SK-N-MC (cell line): ENCODE results near the gene NANOS3.

Experiments used
- DNase-seq: peaks from one replicate; pipeline ENCODE4 v3.0.0-alpha.2; 2011; ENCODE audit warnings: low read depth, low spot score
- H3K27ac ChIP-seq: fragments of 200-600 bp; sonication (generic); 2 replicates; pipeline ENCODE4 v1.5.1; 2016; ENCODE audit warnings: mixed run types
- H3K36me3 ChIP-seq: fragments of 200-600 bp; sonication (generic); 2 replicates; pipeline ENCODE4 v1.6.1; 2017; ENCODE audit warnings: antibody characterized with exemption, low read length, mixed read lengths; ENCODE audit not compliant: insufficient read depth
- H3K4me3 ChIP-seq: fragments of 200-600 bp; sonication (generic); 2 replicates; pipeline ENCODE4 v1.5.1; 2016
- H3K9ac ChIP-seq: fragments of 200-600 bp; sonication (generic); 2 replicates; pipeline ENCODE4 v1.8.0; 2017; ENCODE audit warnings: mixed run types, mixed read lengths; ENCODE audit not compliant: insufficient read length
- H3K9me3 ChIP-seq: fragments of 200-600 bp; sonication (generic); 2 replicates; pipeline ENCODE4 v1.6.1; 2017; ENCODE audit warnings: low read depth, mild to moderate bottlenecking, antibody characterized with exemption, low read length, moderate library complexity, mixed read lengths
- EZH2 ChIP-seq: fragments of 200-600 bp; sonication (generic); IDR thresholded peaks from one replicate; pipeline ENCODE4 v1.6.1; 2017; ENCODE audit warnings: antibody characterized with exemption
- FOXP2 ChIP-seq: optimal IDR thresholded peaks from 2 replicates; pipeline ENCODE3; 2011; ENCODE audit warnings: mild to moderate bottlenecking, moderate library complexity; ENCODE audit not compliant: insufficient read depth; ENCODE audit errors: extremely low read length, control extremely low read depth
- POLR2AphosphoS5 ChIP-seq: IDR thresholded peaks from 2 replicates; pipeline ENCODE4 v1.6.1; 2012; ENCODE audit warnings: mild to moderate bottlenecking, low read depth, low read length, borderline replicate concordance

Gene NANOS3

DNA sequence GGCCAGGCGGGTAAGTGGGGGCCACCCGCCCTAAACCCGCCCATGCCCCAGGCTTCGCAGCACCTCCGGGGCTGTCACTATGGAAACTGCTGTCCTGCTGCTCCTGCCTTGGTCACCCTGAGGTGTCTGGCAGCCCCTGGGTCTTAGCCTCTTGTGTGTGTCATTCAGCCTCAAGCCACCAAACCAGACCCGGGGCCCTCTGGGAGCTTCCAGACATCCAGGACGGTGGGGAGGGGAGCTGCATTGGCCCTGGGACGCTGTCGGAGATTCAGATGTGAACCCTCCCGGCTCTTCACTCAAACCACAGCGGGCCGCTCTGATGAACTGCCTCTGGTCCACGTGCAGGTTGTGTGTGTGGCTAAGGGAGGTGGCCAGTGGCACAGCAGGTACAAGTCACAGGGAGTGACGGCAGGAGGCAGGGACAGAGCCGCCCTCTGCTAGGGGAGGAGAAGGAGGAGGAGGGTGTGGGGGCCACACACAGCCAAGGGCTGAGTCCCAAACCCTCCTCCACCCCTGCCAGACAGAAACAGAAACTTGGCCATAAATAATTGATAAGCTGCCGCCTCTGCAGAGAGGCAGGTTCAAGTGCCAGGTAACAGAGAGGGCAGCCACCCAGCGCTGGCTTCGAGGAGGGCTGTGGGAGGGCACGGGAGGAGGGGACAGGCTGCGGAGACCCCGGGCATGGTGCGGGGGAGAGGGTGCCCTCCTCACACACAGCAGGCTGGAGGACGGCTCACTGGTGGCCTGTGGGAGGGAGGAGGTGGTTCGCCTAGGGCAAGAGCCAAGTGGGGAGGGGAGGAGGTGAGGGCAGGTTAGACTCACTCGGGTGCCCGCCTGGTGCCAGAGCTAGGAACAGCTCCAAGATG lies 8.0 kb downstream of the NANOS3 start:
- H3K9me3 ChIP-seq = no peaks in the 10 kb centered on the region
- no peak overlapping the region for H3K9ac ChIP-seq
- H3K27ac ChIP-seq = no peak overlapping the region
- DNase-seq = no peak
- TF ChIP-seq POLR2AphosphoS5 (no peak), EZH2 (no peak), FOXP2 (no peak)
- H3K4me3 ChIP-seq = no peak overlapping the region
- H3K36me3 ChIP-seq = no peaks in the 10 kb centered on the region

DNA sequence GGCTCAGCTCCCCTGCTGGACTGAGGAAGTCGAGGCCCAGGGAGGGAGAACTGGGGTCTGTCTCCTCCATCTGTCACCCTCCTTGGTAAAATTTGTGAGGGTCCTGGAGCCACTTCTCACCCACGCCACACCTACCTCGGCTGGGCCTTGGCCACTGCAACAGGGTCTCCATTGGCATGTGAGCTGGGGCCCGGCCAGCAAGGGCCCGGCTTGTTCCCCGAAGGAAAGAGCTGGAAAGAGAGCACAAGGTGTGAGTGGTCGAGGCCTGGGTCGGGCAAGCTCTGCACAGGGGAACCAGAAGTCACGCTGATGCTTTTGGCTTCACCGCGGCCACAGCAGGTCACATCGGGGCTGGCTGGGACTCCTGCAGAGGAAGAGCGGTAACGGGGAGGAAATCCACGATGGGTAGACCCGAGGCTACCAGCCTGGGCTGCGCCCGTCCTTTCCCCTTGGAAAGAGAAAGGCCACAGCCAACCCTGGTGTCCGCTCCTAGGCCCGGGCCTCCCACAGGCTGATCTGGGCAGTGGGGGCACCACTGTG lies 9.0 kb downstream of the NANOS3 start:
- Histone ChIP-seq H3K4me3 (no peak overlapping the region), H3K9ac (no peak overlapping the region), H3K9me3 (no peaks in the 10 kb centered on the region), H3K36me3 (no peaks in the 10 kb centered on the region), H3K27ac (no peak overlapping the region)
- no peak for TF ChIP-seq EZH2
- no peak for TF ChIP-seq POLR2AphosphoS5
- TF ChIP-seq FOXP2 = no peak
- no peak for DNase-seq

DNA sequence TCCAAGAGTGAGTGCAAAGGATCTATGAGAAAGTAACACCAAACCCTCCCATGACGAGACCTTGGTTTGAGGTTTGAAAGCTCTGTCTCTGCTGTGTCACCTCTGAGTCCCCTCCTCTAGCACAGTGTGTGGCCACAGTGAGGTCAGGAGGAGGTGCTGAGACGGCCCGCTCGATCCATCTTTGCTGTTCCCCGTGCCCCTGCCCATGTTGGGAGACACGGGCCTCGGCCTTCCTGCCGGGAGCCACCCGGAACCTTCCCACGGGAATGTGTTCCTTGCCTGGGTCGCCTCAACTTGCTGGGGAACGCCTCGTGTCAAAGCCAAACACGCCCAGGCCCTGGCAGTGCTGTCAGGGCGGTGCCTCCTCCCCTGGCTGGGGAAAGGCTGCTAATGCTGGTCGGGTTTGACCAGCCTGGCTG lies 10.1 kb downstream of the NANOS3 start:
- DNase-seq = no peak
- H3K9ac ChIP-seq = no peak overlapping the region
- H3K4me3 ChIP-seq = no peak overlapping the region
- no peaks in the 10 kb centered on the region for H3K36me3 ChIP-seq
- H3K9me3 ChIP-seq = no peaks in the 10 kb centered on the region
- TF ChIP-seq POLR2AphosphoS5 (no peak), EZH2 (no peak), FOXP2 (no peak)
- H3K27ac ChIP-seq = no peak overlapping the region

GRCh38 chr19:13887517-13887916 lies 10.6 kb downstream of the NANOS3 start:
- TF ChIP-seq POLR2AphosphoS5 (no peak), FOXP2 (no peak), EZH2 (no peak)
- no peaks in the 10 kb centered on the region for H3K9me3 ChIP-seq
- no peaks in the 10 kb centered on the region for H3K36me3 ChIP-seq
- no peak overlapping the region for H3K4me3 ChIP-seq
- no peak overlapping the region for H3K9ac ChIP-seq
- no peak for DNase-seq
- H3K27ac ChIP-seq = no peak overlapping the region

GRCh38 chr19:13888281-13888680 lies 11.3 kb downstream of the NANOS3 start:
- TF ChIP-seq FOXP2 (no peak), POLR2AphosphoS5 (no peak), EZH2 (no peak)
- no peaks in the 10 kb centered on the region for H3K36me3 ChIP-seq
- no peak overlapping the region for H3K9ac ChIP-seq
- no peak overlapping the region for H3K4me3 ChIP-seq
- DNase-seq = no peak
- no peak overlapping the region for H3K27ac ChIP-seq
- H3K9me3 ChIP-seq = no peaks in the 10 kb centered on the region

DNA sequence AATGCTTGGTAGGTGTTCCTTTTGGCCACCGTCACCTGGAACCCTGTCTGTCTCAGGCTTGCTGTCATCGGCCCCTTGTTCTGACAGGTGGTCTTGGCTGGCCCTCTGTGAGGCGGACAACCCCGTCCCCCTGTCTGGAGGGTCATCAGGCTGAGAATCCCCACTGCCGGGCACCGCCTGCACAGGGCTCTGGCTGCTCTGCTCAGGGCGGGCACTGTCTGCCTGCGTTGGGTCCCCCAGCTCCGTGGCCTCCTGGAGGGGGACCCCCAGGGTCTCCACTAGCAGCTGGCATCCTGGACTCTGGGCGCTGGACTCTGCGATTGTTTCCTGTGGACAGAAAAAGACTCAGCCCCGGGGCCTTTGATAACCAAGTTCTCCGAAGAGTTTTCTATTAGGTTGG lies 13.2 kb downstream of the NANOS3 start:
- no peak for DNase-seq
- H3K9me3 ChIP-seq = no peaks in the 10 kb centered on the region
- H3K9ac ChIP-seq = no peak overlapping the region
- H3K36me3 ChIP-seq = no peaks in the 10 kb centered on the region
- no peak for TF ChIP-seq FOXP2
- no peak overlapping the region for H3K4me3 ChIP-seq
- no peak overlapping the region for H3K27ac ChIP-seq

DNA sequence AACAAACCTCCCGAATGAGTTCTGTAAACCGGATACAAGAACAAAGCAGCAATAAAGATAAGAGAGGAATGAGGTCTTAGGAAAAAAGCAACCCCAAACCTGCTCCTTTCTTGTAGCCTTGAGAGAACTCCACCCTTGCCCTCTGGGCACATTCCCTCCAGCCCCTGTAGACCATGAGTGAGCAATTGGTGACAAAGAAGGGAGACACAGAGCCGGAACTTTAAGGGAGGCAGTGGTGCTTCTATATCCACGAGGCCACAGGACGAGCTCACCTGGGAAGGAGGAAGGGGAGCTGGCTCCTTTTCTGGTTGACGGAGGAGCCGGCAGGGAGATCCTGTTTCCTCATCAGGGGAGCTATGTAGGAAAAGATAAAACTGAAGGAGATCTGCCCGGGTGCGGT lies 15.9 kb downstream of the NANOS3 start:
- no peak overlapping the region for H3K27ac ChIP-seq
- H3K36me3 ChIP-seq = no peaks in the 10 kb centered on the region
- no peaks in the 10 kb centered on the region for H3K9me3 ChIP-seq
- DNase-seq = no peak
- no peak overlapping the region for H3K9ac ChIP-seq
- TF ChIP-seq FOXP2 = no peak
- no peak for TF ChIP-seq EZH2
- no peak for TF ChIP-seq POLR2AphosphoS5
- no peak overlapping the region for H3K4me3 ChIP-seq

GRCh38 chr19:13894552-13894951 lies 17.6 kb downstream of the NANOS3 start:
- no peak overlapping the region for H3K9ac ChIP-seq
- DNase-seq = no peak
- H3K36me3 ChIP-seq = no peaks in the 10 kb centered on the region
- TF ChIP-seq EZH2 = no peak
- no peak for TF ChIP-seq POLR2AphosphoS5
- TF ChIP-seq FOXP2 = no peak
- no peak overlapping the region for H3K27ac ChIP-seq
- H3K9me3 ChIP-seq = no peaks in the 10 kb centered on the region
- H3K4me3 ChIP-seq = no peak overlapping the region
